Activated naive CD4-positive, alpha-beta T cell treated with anti-CD3 and anti-CD28 coated beads, Interleukin-2, amount 50 U/mL, for 72 hours (primary cell): Measurements from ENCODE around the gene MFF. TPM values are rescaled to one million over a fixed set of nuclear protein-coding genes. Genes with fewer than 3 reads are reported as not detected.
"Not testable (repeated sequence)": the region's sequence is repeated elsewhere in the genome, so short reads cannot be mapped to it uniquely, and the experiment has no call there.

Experiments used
- ATAC-seq, 2 donors: fragments of 150-1000 bp; cut with Tn5 transposase; 2 replicates each; pipeline ENCODE4 v1.10.0; 2021; ENCODE audit warnings: mild to moderate bottlenecking in 2 of 2, moderate library complexity in 2 of 2
- DNase-seq, 2 donors: peaks; one replicate each; pipeline ENCODE4 v3.0.0; 2021 to 2022; ENCODE audit warnings: low spot score in 2 of 2
- H3K27ac Mint-ChIP-seq, 2 donors: one replicate each; pipeline ENCODE4 v1.8.0; 2022; ENCODE audit warnings: mild to moderate bottlenecking in 2 of 2, mixed read lengths in 2 of 2
- H3K36me3 Mint-ChIP-seq, 2 donors: one replicate each; pipeline ENCODE4 v1.8.0; 2022; ENCODE audit warnings: mixed read lengths in 2 of 2
- H3K9me3 Mint-ChIP-seq, 2 donors: one replicate each; pipeline ENCODE4 v1.8.0; 2022; ENCODE audit warnings: mixed read lengths in 2 of 2
- total RNA-seq, 2 donors: library from RNA; stranded (reverse); gene quantifications; one replicate each; pipeline ENCODE4 v1.2.3, GENCODE V29; 2022

The MFF gene
- total RNA-seq, 2 donors from 2014 or later: 60.1 to 88.1 TPM

DNA sequence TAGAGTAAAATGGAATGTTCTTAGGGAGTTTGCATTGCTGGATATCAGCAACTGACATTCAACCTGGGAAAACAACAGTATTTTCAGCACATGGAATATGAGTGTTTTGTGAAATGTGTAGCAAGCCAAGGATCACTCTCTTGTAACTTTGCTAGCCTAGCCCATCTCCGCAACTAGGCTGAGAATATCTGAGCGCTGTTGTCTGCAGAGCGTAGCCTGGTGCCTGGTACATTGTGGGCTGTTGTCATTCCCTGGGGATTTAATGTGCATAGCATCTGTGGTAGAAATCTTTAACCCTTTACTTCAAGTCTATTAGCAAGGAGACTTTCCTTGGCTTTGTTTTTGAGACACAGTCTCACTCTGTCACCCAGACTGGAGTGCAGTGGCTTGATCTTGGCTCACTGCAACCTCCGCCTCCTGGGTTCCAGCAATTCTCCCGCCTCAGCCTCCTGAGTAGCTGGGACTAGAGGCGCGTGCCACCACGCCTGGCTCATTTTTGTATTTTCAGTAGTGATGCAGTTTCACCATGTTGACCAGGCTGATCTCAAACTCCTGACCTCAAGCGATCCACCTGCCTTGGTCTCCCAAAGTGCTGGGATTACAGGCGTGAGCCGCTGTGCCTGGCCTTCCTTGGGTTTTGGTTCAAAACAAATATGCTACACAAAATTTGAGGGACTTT, 39.7 kb downstream of the MFF start:
- not testable (repeated sequence) for ATAC-seq, H3K9me3 Mint-ChIP-seq, H3K36me3 Mint-ChIP-seq, DNase-seq, H3K27ac Mint-ChIP-seq

- Mint-ChIP-seq H3K9me3 (no peaks in the 10 kb centered on the region), H3K36me3 (no peaks in the 10 kb centered on the region), H3K27ac (no peak overlapping the region)
- ATAC-seq (no peak), DNase-seq (no peak)
Measured at GRCh38 chr2:227365833-227366232, 40.8 kb downstream of the MFF start.

GRCh38 chr2:227366769-227367426, 41.8 kb downstream of the MFF start:
- ATAC-seq (no peak), DNase-seq (no peak)
- H3K36me3 Mint-ChIP-seq: no peaks in the 10 kb centered on the region
- no peaks in the 10 kb centered on the region for H3K9me3 Mint-ChIP-seq
- no peak overlapping the region for H3K27ac Mint-ChIP-seq

GRCh38 chr2:227367427-227367795, 42.4 kb downstream of the MFF start:
- no peak for DNase-seq
- no peak for ATAC-seq
- Mint-ChIP-seq H3K36me3 (no peaks in the 10 kb centered on the region), H3K27ac (no peak overlapping the region), H3K9me3 (no peaks in the 10 kb centered on the region)

DNA sequence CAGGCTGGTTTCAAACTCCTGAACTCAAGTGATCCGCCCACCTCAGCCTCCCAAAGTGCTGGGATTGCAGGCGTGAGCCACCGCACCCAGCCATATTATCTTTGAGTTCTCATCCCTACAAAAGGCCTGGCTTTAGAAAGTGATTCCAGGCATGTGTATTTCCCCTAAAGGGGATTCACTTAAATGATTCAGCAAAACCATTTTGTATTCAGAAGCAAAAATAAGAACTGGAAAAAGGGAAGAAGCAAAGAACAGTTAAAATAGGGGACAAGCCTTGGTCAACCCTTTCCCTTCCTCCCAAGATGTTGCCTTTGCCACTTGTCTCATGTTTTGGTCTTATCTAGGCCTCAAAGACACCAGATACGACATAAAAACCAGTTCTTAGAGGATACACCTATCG, 43.5 kb downstream of the MFF start:
- DNase-seq (no peak), ATAC-seq (no peak)
- H3K36me3 Mint-ChIP-seq: no peaks in the 10 kb centered on the region
- H3K9me3 Mint-ChIP-seq: no peaks in the 10 kb centered on the region
- peak overlapping the region in 1 of 2 donors; percentile 44 for H3K27ac Mint-ChIP-seq

GRCh38 chr2:227370092-227370491, 45.0 kb downstream of the MFF start:
- DNase-seq: no peak
- Mint-ChIP-seq H3K27ac (peak overlapping the region in 1 of 2 donors; percentile 79), H3K9me3 (no peaks in the 10 kb centered on the region), H3K36me3 (no peaks in the 10 kb centered on the region)
- no peak for ATAC-seq

DNA sequence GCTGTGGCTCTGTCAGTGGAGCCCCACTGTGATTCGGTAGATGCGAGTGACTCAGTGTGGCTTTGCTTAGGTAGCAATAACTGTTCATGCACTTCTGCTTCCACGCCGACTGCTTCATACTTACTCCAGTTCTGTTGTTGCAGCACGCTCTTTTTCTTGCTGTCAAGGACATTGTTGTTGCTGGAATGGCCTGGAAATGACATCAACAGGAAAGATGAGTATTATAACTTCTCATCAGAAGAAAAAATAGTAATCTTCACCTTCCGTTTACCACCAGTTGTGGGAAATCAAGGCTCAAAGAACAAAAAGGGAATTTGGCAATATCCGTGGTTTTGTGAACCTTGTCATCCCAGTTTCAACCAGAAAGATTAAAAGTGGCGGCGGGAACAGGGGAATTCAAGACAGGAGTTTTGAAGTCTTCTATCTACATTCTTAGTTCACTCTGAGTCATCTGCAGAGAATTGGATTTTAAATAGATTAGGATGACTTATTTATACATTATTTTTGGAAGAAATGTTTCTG, 45.8 kb downstream of the MFF start:
- Mint-ChIP-seq H3K9me3 (no peaks in the 10 kb centered on the region), H3K27ac (peak overlapping the region in 1 of 2 donors; percentile 79), H3K36me3 (no peaks in the 10 kb centered on the region)
- no peak for DNase-seq
- ATAC-seq: peak; percentile 62 to 70

GRCh38 chr2:227373389-227373788, 48.3 kb downstream of the MFF start:
- DNase-seq (no peak), ATAC-seq (no peak)
- Mint-ChIP-seq H3K9me3 (no peaks in the 10 kb centered on the region), H3K27ac (no peak overlapping the region), H3K36me3 (no peaks in the 10 kb centered on the region)

DNA sequence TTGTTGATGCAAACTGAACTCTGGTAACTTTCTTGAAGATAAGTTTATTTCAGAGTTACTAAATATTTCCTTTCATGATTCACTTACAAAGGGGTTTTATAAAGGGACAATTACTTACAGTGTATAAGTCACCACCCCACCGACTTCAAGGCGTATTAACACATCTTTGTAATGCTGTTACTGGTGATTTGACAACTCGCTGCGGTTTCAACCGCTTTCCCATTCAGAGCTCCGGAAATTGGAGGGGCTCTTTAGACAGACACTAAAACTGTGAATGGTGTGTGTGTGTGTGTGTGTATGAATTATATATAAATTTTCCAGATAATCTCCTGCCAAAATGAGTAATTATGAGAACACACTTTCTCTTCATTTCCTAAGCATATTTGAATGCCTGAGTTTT, 49.1 kb downstream of the MFF start:
- peak overlapping the region in 1 of 2 donors; percentile 12 for H3K27ac Mint-ChIP-seq
- no peaks in the 10 kb centered on the region for H3K36me3 Mint-ChIP-seq
- peak in 1 of 2 donors; percentile 31 for DNase-seq
- peak; percentile 89 to 90 for ATAC-seq
- no peaks in the 10 kb centered on the region for H3K9me3 Mint-ChIP-seq

- peaks cover 0 to 5% of the 10 kb centered on the region in 2 donors for H3K9me3 Mint-ChIP-seq
- H3K27ac Mint-ChIP-seq: no peak overlapping the region
- no peak for ATAC-seq
- DNase-seq: no peak
- peaks cover 0 to 3% of the 10 kb centered on the region in 2 donors for H3K36me3 Mint-ChIP-seq
Measured at GRCh38 chr2:227376656-227377396, 51.8 kb downstream of the MFF start.

GRCh38 chr2:227377467-227378351, 52.7 kb downstream of the MFF start:
- no peak overlapping the region for H3K27ac Mint-ChIP-seq
- H3K9me3 Mint-ChIP-seq: peaks cover 0 to 13% of the 10 kb centered on the region in 2 donors
- no peak for DNase-seq
- H3K36me3 Mint-ChIP-seq: peaks cover 0 to 12% of the 10 kb centered on the region in 2 donors
- ATAC-seq: no peak

DNA sequence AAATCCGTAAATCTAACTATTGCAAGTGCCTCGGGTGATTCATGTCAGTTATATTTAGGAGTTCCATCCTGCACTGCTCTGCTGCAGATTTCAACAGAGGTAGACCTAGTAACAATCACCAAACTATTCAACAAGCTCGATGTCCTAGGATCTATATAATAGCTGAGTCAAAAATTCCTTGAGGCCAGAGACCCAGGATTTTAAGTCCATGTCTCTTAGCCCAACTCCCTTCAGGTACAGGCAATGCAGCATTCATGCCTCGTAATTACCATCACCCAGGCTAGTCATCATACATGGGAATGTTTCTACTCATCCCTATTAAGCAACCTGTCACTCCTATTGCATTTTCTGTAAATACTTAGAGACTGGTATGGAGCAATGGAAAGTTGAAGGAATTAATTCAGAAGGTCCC, 53.3 kb downstream of the MFF start:
- DNase-seq: no peak
- peaks cover 0 to 14% of the 10 kb centered on the region in 2 donors for H3K36me3 Mint-ChIP-seq
- no peak overlapping the region for H3K27ac Mint-ChIP-seq
- peaks cover 0 to 14% of the 10 kb centered on the region in 2 donors for H3K9me3 Mint-ChIP-seq
- no peak for ATAC-seq

- Mint-ChIP-seq H3K36me3 (peaks cover 0 to 14% of the 10 kb centered on the region in 2 donors), H3K9me3 (peaks cover 0 to 14% of the 10 kb centered on the region in 2 donors), H3K27ac (no peak within 1 kb of the TSS)
- DNase-seq (no peak), ATAC-seq (no peak)
Measured at GRCh38 chr2:227379095-227379494, 54.0 kb downstream of the MFF start, which contains the start of gene TM4SF20. TSS of gene TM4SF20 (minus strand) at chr2:227379306. CDS start at chr2:227379268, 38 bp downstream.

DNA sequence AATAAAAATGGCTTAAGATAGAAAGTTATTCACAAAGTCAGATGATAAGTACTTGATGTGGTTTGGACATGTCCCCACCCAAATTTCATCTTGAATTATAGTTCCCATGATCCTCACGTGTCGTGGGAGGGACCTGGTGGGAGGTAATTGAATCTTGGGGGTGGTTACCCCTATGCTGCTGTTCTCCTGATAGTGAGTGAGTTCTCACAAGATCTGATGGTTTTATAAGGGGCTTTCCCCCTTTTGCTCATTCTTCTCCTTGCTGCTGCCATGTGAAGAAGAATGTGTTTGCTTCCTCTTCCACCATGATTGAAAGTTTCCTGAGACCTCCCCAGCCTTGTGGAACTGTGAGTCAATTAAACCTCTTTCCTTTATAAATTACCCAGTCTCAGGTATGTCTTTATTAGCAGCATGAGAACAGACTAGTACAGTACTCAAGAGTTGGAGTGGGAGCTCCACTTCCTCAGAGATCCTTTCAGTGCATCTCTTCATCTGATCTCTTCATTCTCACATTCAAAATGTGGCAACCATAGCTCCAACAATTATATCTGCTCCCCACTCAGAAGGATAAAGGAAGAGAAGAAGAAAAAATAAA, 57.3 kb downstream of the MFF start:
- not testable (repeated sequence) for DNase-seq
- H3K9me3 Mint-ChIP-seq: peaks cover 0 to 14% of the 10 kb centered on the region in 2 donors
- peak in 1 of 2 donors; percentile 62 for ATAC-seq
- peaks cover 0 to 14% of the 10 kb centered on the region in 2 donors for H3K36me3 Mint-ChIP-seq
- peak overlapping the region in 1 of 2 donors; percentile 8 for H3K27ac Mint-ChIP-seq

DNA sequence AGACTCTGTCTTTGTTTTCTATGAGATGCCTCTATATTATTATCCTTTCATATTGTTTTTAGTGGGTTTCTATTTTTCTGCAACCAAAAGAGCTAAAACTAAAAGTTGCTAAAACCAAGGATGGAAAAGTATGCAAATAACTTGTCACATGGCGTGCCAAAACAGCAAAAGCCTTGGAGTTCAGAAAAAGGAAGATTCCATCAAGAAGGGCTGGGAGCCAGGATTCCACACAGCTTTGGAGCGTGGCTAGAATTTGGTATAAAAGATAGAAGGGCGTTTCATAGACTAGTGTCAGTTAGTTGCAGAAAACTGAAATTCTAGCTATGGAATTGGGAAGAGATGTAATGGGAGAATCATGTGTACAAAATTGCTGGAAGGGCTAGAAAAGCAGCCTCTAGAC, 58.6 kb downstream of the MFF start:
- ATAC-seq: no peak
- Mint-ChIP-seq H3K36me3 (peaks cover 0 to 14% of the 10 kb centered on the region in 2 donors), H3K27ac (no peak overlapping the region), H3K9me3 (peaks cover 0 to 14% of the 10 kb centered on the region in 2 donors)
- DNase-seq: no peak

GRCh38 chr2:227386630-227387029, 61.6 kb downstream of the MFF start:
- Mint-ChIP-seq H3K9me3 (peaks cover 0 to 11% of the 10 kb centered on the region in 2 donors), H3K27ac (no peak overlapping the region), H3K36me3 (peaks cover 0 to 12% of the 10 kb centered on the region in 2 donors)
- ATAC-seq (peak in 1 of 2 donors; percentile 16), DNase-seq (no peak)
